DOHH2 (cell line): ENCODE results near the gene FNDC3A.

Source experiments
- H3F3A ChIP-seq: fragments of 200-600 bp; sonication (generic), shearing (Covaris generic); 2 replicates; pipeline ENCODE4 v1.6.0; 2016; ENCODE audit warnings: antibody characterized with exemption, mild to moderate bottlenecking; ENCODE audit not compliant: control insufficient read depth, insufficient read depth
- H3K27ac ChIP-seq: fragments of 200-600 bp; sonication (generic); 2 replicates; pipeline ENCODE4 v1.5.1; 2014; ENCODE audit warnings: low read depth, mild to moderate bottlenecking, low read length, moderate library complexity
- H3K27me3 ChIP-seq: fragments of 200-600 bp; sonication (generic); 2 replicates; pipeline ENCODE4 v1.6.1; 2014; ENCODE audit warnings: mild to moderate bottlenecking, low read length, mixed read lengths; ENCODE audit not compliant: control insufficient read depth
- H3K36me3 ChIP-seq: fragments of 200-600 bp; sonication (generic); 2 replicates; pipeline ENCODE4 v1.6.1; 2014; ENCODE audit warnings: mild to moderate bottlenecking, low read length, moderate library complexity, mixed read lengths; ENCODE audit not compliant: control insufficient read depth
- H3K4me1 ChIP-seq: fragments of 200-600 bp; sonication (generic); 2 replicates; pipeline ENCODE4 v1.6.1; 2014; ENCODE audit warnings: mild to moderate bottlenecking, low read length, mixed read lengths; ENCODE audit not compliant: control insufficient read depth
- H3K4me2 ChIP-seq: fragments of 200-600 bp; sonication (generic); 2 replicates; pipeline ENCODE4 v1.6.0; 2014; ENCODE audit warnings: mild to moderate bottlenecking, low read length, moderate library complexity
- H3K4me3 ChIP-seq: fragments of 200-600 bp; sonication (generic); 2 replicates; pipeline ENCODE4 v1.5.1; 2014; ENCODE audit warnings: mild to moderate bottlenecking, low read length, mixed read lengths
- H3K79me2 ChIP-seq: fragments of 200-600 bp; sonication (generic); 2 replicates; pipeline ENCODE4 v1.6.1; 2014; ENCODE audit warnings: mild to moderate bottlenecking, low read length, mixed read lengths; ENCODE audit not compliant: control insufficient read depth
- H3K9me2 ChIP-seq: fragments of 200-600 bp; sonication (generic); replicated peaks from 2 replicates; pipeline ENCODE4 v1.6.1; 2014; ENCODE audit warnings: mild to moderate bottlenecking, low read length, mixed read lengths; ENCODE audit not compliant: control insufficient read depth
- H3K9me3 ChIP-seq: fragments of 200-600 bp; sonication (generic); 2 replicates; pipeline ENCODE4 v1.6.1; 2014; ENCODE audit warnings: antibody characterized with exemption, low read length, mixed read lengths; ENCODE audit not compliant: control insufficient read depth, insufficient read depth
- H4K20me1 ChIP-seq: fragments of 200-600 bp; sonication (generic); 2 replicates; pipeline ENCODE4 v1.6.0; 2014; ENCODE audit warnings: low read depth, mild to moderate bottlenecking, antibody characterized with exemption, low read length, moderate library complexity; ENCODE audit not compliant: control insufficient read depth, insufficient read depth
- CTCF ChIP-seq: fragments of 200-600 bp; sonication (generic); IDR thresholded peaks from one replicate; pipeline ENCODE4 v1.5.1; 2014; ENCODE audit warnings: antibody characterized with exemption, mild to moderate bottlenecking, low read depth, low read length; ENCODE audit not compliant: poor library complexity, severe bottlenecking
- EZH2phosphoT487 ChIP-seq: fragments of 200-600 bp; sonication (generic); IDR thresholded peaks from 2 replicates; pipeline ENCODE4 v1.6.1; 2017; ENCODE audit warnings: borderline replicate concordance, mild to moderate bottlenecking, antibody characterized with exemption, low read length, moderate library complexity, mixed read lengths

The FNDC3A gene

GRCh38 chr13:48969685-48970084 is 6.0 kb upstream of the FNDC3A start:
- Histone ChIP-seq H3K4me3 (no peak overlapping the region), H3K4me2 (no peak overlapping the region), H3K9me3 (peaks cover 8% of the 10 kb centered on the region; the same call in 1 of the 2 replicates), H4K20me1 (no peaks in the 10 kb centered on the region), H3K27me3 (peaks cover 27% of the 10 kb centered on the region), H3F3A (no peaks in the 10 kb centered on the region; the same call in 1 of the 2 replicates), H3K4me1 (no peaks in the 10 kb centered on the region), H3K36me3 (no peaks in the 10 kb centered on the region), H3K79me2 (no peaks in the 10 kb centered on the region), H3K9me2 (no peaks in the 10 kb centered on the region), H3K27ac (no peak overlapping the region)
- TF ChIP-seq CTCF (no peak), EZH2phosphoT487 (no peak)

- Histone ChIP-seq H3K4me3 (no peak overlapping the region), H3K4me2 (no peak overlapping the region), H3K36me3 (no peaks in the 10 kb centered on the region)
These were observed 1.8 kb upstream of the FNDC3A start for GRCh38 chr13:48973845-48974431.

GRCh38 chr13:48975101-48975855 is 434 bp upstream of the FNDC3A start:
- H3F3A ChIP-seq, result peaks cover 8% of the 10 kb centered on the region
- H3K9me3 ChIP-seq, result peaks cover 8% of the 10 kb centered on the region; the same call in 1 of the 2 replicates
- peak overlapping the region; percentile 80 for H3K4me3 ChIP-seq
- H3K79me2 ChIP-seq, result no peaks in the 10 kb centered on the region
- peaks cover 31% of the 10 kb centered on the region for H3K4me1 ChIP-seq
- peaks cover 12% of the 10 kb centered on the region for H4K20me1 ChIP-seq
- no peaks in the 10 kb centered on the region for H3K9me2 ChIP-seq
- no peaks in the 10 kb centered on the region for H3K36me3 ChIP-seq
- H3K27me3 ChIP-seq, result peaks cover 58% of the 10 kb centered on the region
- peak overlapping the region; percentile 92 for H3K4me2 ChIP-seq
- TF ChIP-seq CTCF (peak; percentile 34), EZH2phosphoT487 (no peak)
- no peak overlapping the region for H3K27ac ChIP-seq

More at GRCh38 chr13:48973845-48974431, 1.8 kb upstream of the FNDC3A start:
- H3K9me3 ChIP-seq, result peaks cover 8% of the 10 kb centered on the region; the same call in 1 of the 2 replicates
- H3K79me2 ChIP-seq, result no peaks in the 10 kb centered on the region
- H4K20me1 ChIP-seq, result peaks cover 5% of the 10 kb centered on the region
- TF ChIP-seq EZH2phosphoT487 (no peak), CTCF (no peak)
- H3F3A ChIP-seq, result peaks cover 5% of the 10 kb centered on the region
- H3K4me1 ChIP-seq, result peaks cover 17% of the 10 kb centered on the region
- peaks cover 52% of the 10 kb centered on the region for H3K27me3 ChIP-seq
- H3K9me2 ChIP-seq, result no peaks in the 10 kb centered on the region
- no peak overlapping the region for H3K27ac ChIP-seq
